ENCODE data around the gene CLDN8.

CLDN8 gene

GRCh38 chr21:30209601-30210000 is 6.3 kb downstream of the CLDN8 start:
- Histone ChIP-seq H3K79me1 (ENCODE audit: low read length) (no peaks in the 10 kb centered on the region), H3K4me2 (ENCODE audit: low read length) (no peak overlapping the region), H3K4me1 (ENCODE audit: control insufficient read depth in 1 of 2, insufficient read depth in 2 of 2, low read length in 2 of 2) (peaks cover 2 to 3% of the 10 kb centered on the region in 2 experiments), H3K9ac (ENCODE audit: low read length) (no peak overlapping the region), H2AFZ (ENCODE audit: insufficient read depth, low read length, poor library complexity) (no peak overlapping the region), H3K36me3 (ENCODE audit: control insufficient read depth in 1 of 2, insufficient read depth in 2 of 2, low read length in 2 of 2) (no peaks in the 10 kb centered on the region), H3K14ac (ENCODE audit: low read length) (no peak overlapping the region), H4K8ac (ENCODE audit: low read depth, low read length) (no peak overlapping the region), H3K18ac (ENCODE audit: low read length) (no peak overlapping the region), H3K9me3 (ENCODE audit: insufficient read depth, low read depth, low read length) (no peaks in the 10 kb centered on the region), H4K12ac (ENCODE audit: low read depth, low read length) (no peak overlapping the region), H3K4me3 (ENCODE audit: low read depth, low read length) (no peak overlapping the region), H2BK5ac (ENCODE audit: low read depth, low read length, poor library complexity) (no peak overlapping the region), H2AK5ac (ENCODE audit: low read length) (no peak overlapping the region), H3K23ac (ENCODE audit: low read length) (no peak overlapping the region), H3K27me3 (ENCODE audit: insufficient read depth, low read length) (no peaks in the 10 kb centered on the region), H2BK12ac (ENCODE audit: low read length) (no peak overlapping the region), H3K4ac (ENCODE audit: low read depth, low read length) (no peak overlapping the region), H2BK120ac (ENCODE audit: insufficient read depth, low read length, poor library complexity) (no peak overlapping the region), H3K27ac (ENCODE audit: low read depth, low read length) (no peak overlapping the region), H4K91ac (ENCODE audit: low read depth, low read length) (no peak overlapping the region), H3K79me2 (ENCODE audit: control insufficient read depth, insufficient read depth, low read length, poor library complexity) (no peaks in the 10 kb centered on the region)
- no peak for DNase-seq
- no CpG with 5 or more reads among the region's 5 CpGs for WGBS (ENCODE audit: extremely low coverage, insufficient coverage, insufficient read length)

- Histone ChIP-seq H3K79me2 (ENCODE audit: control insufficient read depth, insufficient read depth, low read length, poor library complexity) (no peaks in the 10 kb centered on the region), H3K4me3 (ENCODE audit: low read depth, low read length) (no peak overlapping the region), H3K18ac (ENCODE audit: low read length) (no peak overlapping the region), H4K91ac (ENCODE audit: low read depth, low read length) (no peak overlapping the region), H2BK12ac (ENCODE audit: low read length) (no peak overlapping the region), H3K4me1 (ENCODE audit: control insufficient read depth in 1 of 2, insufficient read depth in 2 of 2, low read length in 2 of 2) (peaks cover 2 to 3% of the 10 kb centered on the region in 2 experiments), H3K9ac (ENCODE audit: low read length) (no peak overlapping the region), H4K8ac (ENCODE audit: low read depth, low read length) (no peak overlapping the region), H3K27ac (ENCODE audit: low read depth, low read length) (no peak overlapping the region), H3K4me2 (ENCODE audit: low read length) (no peak overlapping the region), H3K23ac (ENCODE audit: low read length) (no peak overlapping the region), H3K27me3 (ENCODE audit: insufficient read depth, low read length) (no peaks in the 10 kb centered on the region), H2BK5ac (ENCODE audit: low read depth, low read length, poor library complexity) (no peak overlapping the region), H2AFZ (ENCODE audit: insufficient read depth, low read length, poor library complexity) (no peak overlapping the region), H3K79me1 (ENCODE audit: low read length) (no peaks in the 10 kb centered on the region), H3K9me3 (ENCODE audit: insufficient read depth, low read depth, low read length) (no peaks in the 10 kb centered on the region), H3K4ac (ENCODE audit: low read depth, low read length) (no peak overlapping the region), H2BK120ac (ENCODE audit: insufficient read depth, low read length, poor library complexity) (no peak overlapping the region), H3K36me3 (ENCODE audit: control insufficient read depth in 1 of 2, insufficient read depth in 2 of 2, low read length in 2 of 2) (no peaks in the 10 kb centered on the region), H2AK5ac (ENCODE audit: low read length) (no peak overlapping the region), H4K12ac (ENCODE audit: low read depth, low read length) (no peak overlapping the region), H3K14ac (ENCODE audit: low read length) (no peak overlapping the region)
- DNase-seq = no peak
- WGBS (ENCODE audit: extremely low coverage, insufficient coverage, insufficient read length) = no CpG with 5 or more reads among the region's 1 CpG
Observed at GRCh38 chr21:30207252-30207579, 8.7 kb downstream of the CLDN8 start.

DNA sequence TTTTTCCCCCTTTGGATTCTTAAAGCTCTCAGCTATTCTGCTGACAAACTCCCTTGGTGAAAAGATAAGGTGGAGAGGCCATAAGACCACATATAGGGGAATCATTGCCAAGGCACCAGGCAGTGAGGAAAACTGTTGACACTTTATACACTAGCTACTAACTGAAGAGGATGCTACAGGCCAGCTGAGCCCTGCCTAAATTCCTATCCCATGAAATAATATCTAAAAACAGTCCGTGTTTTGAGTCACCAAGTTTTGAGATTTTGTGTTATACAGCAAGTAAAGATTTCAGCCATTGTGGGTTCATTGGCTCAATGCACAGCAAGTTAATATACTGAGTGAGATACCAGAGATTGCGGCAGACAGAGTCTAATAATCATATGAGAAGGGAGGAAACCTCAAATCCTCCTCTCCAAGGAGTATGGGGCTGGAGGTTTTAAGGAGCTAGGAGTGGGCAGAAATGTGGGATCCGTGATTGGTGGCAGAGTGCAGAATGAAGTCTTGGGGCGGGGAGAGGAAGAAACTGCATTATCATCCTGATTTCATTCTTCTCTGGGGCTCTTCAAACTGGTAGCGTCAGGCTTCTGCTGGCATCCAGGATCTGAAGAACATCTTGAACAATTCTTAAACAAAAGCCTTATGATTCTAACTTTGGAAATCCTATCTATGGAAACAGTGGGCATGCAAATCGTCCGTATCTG is 9.2 kb downstream of the CLDN8 start:
- no peak overlapping the region for H3K18ac ChIP-seq (ENCODE audit: low read length)
- H3K79me1 ChIP-seq (ENCODE audit: low read length) = no peaks in the 10 kb centered on the region
- no peak overlapping the region for H3K23ac ChIP-seq (ENCODE audit: low read length)
- H3K4me1 ChIP-seq (ENCODE audit: control insufficient read depth in 1 of 2, insufficient read depth in 2 of 2, low read length in 2 of 2) = peaks cover 2 to 3% of the 10 kb centered on the region in 2 experiments
- H2BK5ac ChIP-seq (ENCODE audit: low read depth, low read length, poor library complexity) = no peak overlapping the region
- no peaks in the 10 kb centered on the region for H3K36me3 ChIP-seq (ENCODE audit: control insufficient read depth in 1 of 2, insufficient read depth in 2 of 2, low read length in 2 of 2)
- H3K9ac ChIP-seq (ENCODE audit: low read length) = no peak overlapping the region
- H3K27me3 ChIP-seq (ENCODE audit: insufficient read depth, low read length) = no peaks in the 10 kb centered on the region
- H2AK5ac ChIP-seq (ENCODE audit: low read length) = no peak overlapping the region
- no peak overlapping the region for H2BK120ac ChIP-seq (ENCODE audit: insufficient read depth, low read length, poor library complexity)
- no peak overlapping the region for H2BK12ac ChIP-seq (ENCODE audit: low read length)
- H4K12ac ChIP-seq (ENCODE audit: low read depth, low read length) = no peak overlapping the region
- no peak overlapping the region for H3K14ac ChIP-seq (ENCODE audit: low read length)
- no peak overlapping the region for H4K8ac ChIP-seq (ENCODE audit: low read depth, low read length)
- no peak overlapping the region for H2AFZ ChIP-seq (ENCODE audit: insufficient read depth, low read length, poor library complexity)
- H3K4me3 ChIP-seq (ENCODE audit: low read depth, low read length) = no peak overlapping the region
- H3K79me2 ChIP-seq (ENCODE audit: control insufficient read depth, insufficient read depth, low read length, poor library complexity) = no peaks in the 10 kb centered on the region
- no peak overlapping the region for H3K27ac ChIP-seq (ENCODE audit: low read depth, low read length)
- H4K91ac ChIP-seq (ENCODE audit: low read depth, low read length) = no peak overlapping the region
- no peak overlapping the region for H3K4me2 ChIP-seq (ENCODE audit: low read length)
- no peaks in the 10 kb centered on the region for H3K9me3 ChIP-seq (ENCODE audit: insufficient read depth, low read depth, low read length)
- peak in 1 of 2 donors; percentile 38 for DNase-seq
- H3K4ac ChIP-seq (ENCODE audit: low read depth, low read length) = no peak overlapping the region
- WGBS (ENCODE audit: extremely low coverage, insufficient coverage, insufficient read length) = no CpG with 5 or more reads among the region's 7 CpGs

DNA sequence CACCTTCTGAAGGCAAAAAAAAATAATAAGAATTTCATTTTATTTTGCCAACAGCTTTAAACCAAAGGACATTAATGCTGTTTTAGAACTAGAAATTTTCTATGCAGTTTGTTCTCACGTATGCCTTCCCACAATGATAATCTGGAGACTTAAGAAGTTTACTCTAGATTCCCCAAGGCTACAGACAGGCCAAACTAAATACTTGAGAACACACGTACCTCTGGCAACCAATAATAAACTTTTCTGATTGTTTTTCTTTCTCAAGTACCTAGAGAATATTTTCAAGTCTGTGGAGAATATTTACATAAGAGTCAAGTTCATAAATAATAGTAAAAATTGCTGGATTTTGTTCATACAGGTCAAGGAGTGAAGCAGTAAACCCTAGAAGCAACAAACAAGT is 15.9 kb downstream of the CLDN8 start:
- Histone ChIP-seq H3K18ac (ENCODE audit: low read length) (no peak overlapping the region), H3K23ac (ENCODE audit: low read length) (no peak overlapping the region), H3K14ac (ENCODE audit: low read length) (no peak overlapping the region), H3K9me3 (ENCODE audit: insufficient read depth, low read depth, low read length) (no peaks in the 10 kb centered on the region), H4K12ac (ENCODE audit: low read depth, low read length) (no peak overlapping the region), H4K8ac (ENCODE audit: low read depth, low read length) (no peak overlapping the region), H2BK120ac (ENCODE audit: insufficient read depth, low read length, poor library complexity) (no peak overlapping the region), H2AK5ac (ENCODE audit: low read length) (no peak overlapping the region), H3K4me1 (ENCODE audit: control insufficient read depth in 1 of 2, insufficient read depth in 2 of 2, low read length in 2 of 2) (no peaks in the 10 kb centered on the region), H3K4me2 (ENCODE audit: low read length) (no peak overlapping the region), H3K36me3 (ENCODE audit: control insufficient read depth in 1 of 2, insufficient read depth in 2 of 2, low read length in 2 of 2) (no peaks in the 10 kb centered on the region), H3K79me2 (ENCODE audit: control insufficient read depth, insufficient read depth, low read length, poor library complexity) (no peaks in the 10 kb centered on the region), H2AFZ (ENCODE audit: insufficient read depth, low read length, poor library complexity) (no peak overlapping the region), H3K9ac (ENCODE audit: low read length) (no peak overlapping the region), H3K4me3 (ENCODE audit: low read depth, low read length) (no peak overlapping the region), H3K27me3 (ENCODE audit: insufficient read depth, low read length) (no peaks in the 10 kb centered on the region), H2BK12ac (ENCODE audit: low read length) (no peak overlapping the region), H4K91ac (ENCODE audit: low read depth, low read length) (no peak overlapping the region), H3K27ac (ENCODE audit: low read depth, low read length) (no peak overlapping the region), H2BK5ac (ENCODE audit: low read depth, low read length, poor library complexity) (no peak overlapping the region), H3K4ac (ENCODE audit: low read depth, low read length) (no peak overlapping the region), H3K79me1 (ENCODE audit: low read length) (no peaks in the 10 kb centered on the region)
- WGBS (ENCODE audit: extremely low coverage, insufficient coverage, insufficient read length) = no CpG with 5 or more reads among the region's 2 CpGs
- DNase-seq = no peak
